Erythroblast (primary cell): Measurements from ENCODE around the gene SETD1B.

Experiments
- GATA1 ChIP-seq: IDR thresholded peaks from 2 replicates; pipeline ENCODE4 v1.6.1; 2011; ENCODE audit warnings: low read depth, mild to moderate bottlenecking, control low read depth, low read length, moderate library complexity
- POLR2A ChIP-seq: IDR thresholded peaks from 2 replicates; pipeline ENCODE4 v1.6.1; 2011; ENCODE audit warnings: mild to moderate bottlenecking, low read length

- TF ChIP-seq POLR2A = no peak
- no peak for TF ChIP-seq GATA1
These were observed 36.2 kb upstream of the SETD1B start for GRCh38 chr12:121767525-121768016.
